Measurements from ENCODE around the gene KRT32. TPM values are rescaled to one million over a fixed set of nuclear protein-coding genes. Genes with fewer than 3 reads are reported as not detected.

The KRT32 gene
- total RNA-seq, 2 experiments from 2014 or later, result not detected

- Histone ChIP-seq H3K9me3 (ENCODE audit: low read length) (no peaks in the 10 kb centered on the region), H3K79me2 (ENCODE audit: insufficient read depth, low read depth, low read length) (no peaks in the 10 kb centered on the region), H3K9me2 (ENCODE audit: insufficient read depth, low read length) (no peaks in the 10 kb centered on the region), H3K27ac (ENCODE audit: low read depth, low read length, poor library complexity, severe bottlenecking) (no peak overlapping the region), H3K36me3 (ENCODE audit: insufficient read depth, low read length) (no peaks in the 10 kb centered on the region), H4K20me1 (ENCODE audit: insufficient read depth, low read length) (no peaks in the 10 kb centered on the region), H3K4me3 (ENCODE audit: low read depth, low read length, poor library complexity, severe bottlenecking) (no peak overlapping the region), H3K4me1 (ENCODE audit: insufficient read depth, low read length, poor library complexity, severe bottlenecking) (no peaks in the 10 kb centered on the region), H3K4me2 (ENCODE audit: low read length) (no peak overlapping the region), H2AFZ (ENCODE audit: low read length) (no peak overlapping the region)
- BruUV-seq (replicated peaks), result no TSS peak
- peak; percentile 35 for DNase-seq (ENCODE audit: low spot score)
- TF ChIP-seq EZH2phosphoT487 (IDR thresholded peaks at IDR 0.05; ENCODE audit: borderline replicate concordance, low read depth, low read length) (no peak), CTCF (conservative IDR thresholded peaks at IDR 0.05; ENCODE audit: low read length) (peak; percentile 78)
- intact Hi-C loops (cut with micrococcal nuclease; ENCODE audit: unreplicated experiment), result loop anchor here (5.0 kb wide), 1 partner anchor 175 kb away; no protein-coding TSS in a partner anchor
- POLR2A ChIA-PET, result interaction anchor here (0.6 kb wide), 1 partner anchor 39 kb away, joined by 4 read pairs; no protein-coding TSS in a partner anchor
- CTCF ChIA-PET (ENCODE audit: unreplicated experiment), result no interaction called here
These were observed 19.8 kb upstream of the KRT32 start for GRCh38 chr17:41486809-41487530.

- Histone ChIP-seq H3K4me2 (ENCODE audit: low read length) (no peak overlapping the region), H3K79me2 (ENCODE audit: insufficient read depth, low read depth, low read length) (no peaks in the 10 kb centered on the region), H3K9me3 (ENCODE audit: low read length) (no peaks in the 10 kb centered on the region), H3K36me3 (ENCODE audit: insufficient read depth, low read length) (no peaks in the 10 kb centered on the region), H3K9me2 (ENCODE audit: insufficient read depth, low read length) (no peaks in the 10 kb centered on the region), H3K4me1 (ENCODE audit: insufficient read depth, low read length, poor library complexity, severe bottlenecking) (no peaks in the 10 kb centered on the region), H4K20me1 (ENCODE audit: insufficient read depth, low read length) (no peaks in the 10 kb centered on the region), H3K4me3 (ENCODE audit: low read depth, low read length, poor library complexity, severe bottlenecking) (no peak overlapping the region), H2AFZ (ENCODE audit: low read length) (no peak overlapping the region), H3K27ac (ENCODE audit: low read depth, low read length, poor library complexity, severe bottlenecking) (no peak overlapping the region)
- no TSS peak for BruUV-seq (replicated peaks)
- ChIA-PET CTCF (ENCODE audit: unreplicated experiment) (no interaction called here), POLR2A (no interaction called here)
- intact Hi-C loops (cut with micrococcal nuclease; ENCODE audit: unreplicated experiment), result loop anchor here (5.0 kb wide), 1 partner anchor 176 kb away; no protein-coding TSS in a partner anchor
- DNase-seq (ENCODE audit: low spot score), result no peak
- TF ChIP-seq EZH2phosphoT487 (IDR thresholded peaks at IDR 0.05; ENCODE audit: borderline replicate concordance, low read depth, low read length), result no peak
- TF ChIP-seq CTCF (conservative IDR thresholded peaks at IDR 0.05; ENCODE audit: low read length), result no peak
These were observed 19.1 kb upstream of the KRT32 start for GRCh38 chr17:41486316-41486715.
